HEK293T (cell line): ENCODE results near the gene TACO1.

ENCODE experiments used
- BHLHE40 ChIP-seq: fragments of 450-650 bp; IDR thresholded peaks from 2 replicates; pipeline ENCODE4 v1.6.1; 2016; ENCODE audit warnings: mild to moderate bottlenecking, moderate library complexity, borderline replicate concordance
- FOXA1 ChIP-seq: fragments of 450-650 bp; IDR thresholded peaks from 2 replicates; pipeline ENCODE4 v1.6.1; 2016; ENCODE audit warnings: mild to moderate bottlenecking
- L3MBTL2 ChIP-seq: fragments of 450-650 bp; conservative IDR thresholded peaks from 2 replicates; pipeline ENCODE4 v1.6.1; 2016; ENCODE audit warnings: mild to moderate bottlenecking
- TARDBP ChIP-seq: fragments of 450-650 bp; IDR thresholded peaks from 2 replicates; pipeline ENCODE4 v1.6.1; 2016

- no peak for TF ChIP-seq BHLHE40
- no peak for TF ChIP-seq L3MBTL2
- no peak for TF ChIP-seq FOXA1
- TF ChIP-seq TARDBP: no peak
These were observed 11.0 kb upstream of the TACO1 start for GRCh38 chr17:63589646-63590045.
